ENCODE measurements around the gene PLB1.

Gene PLB1

GRCh38 chr2:28477645-28478044, 18.2 kb upstream of the PLB1 start:
- H3K36me3 Mint-ChIP-seq: no peaks in the 10 kb centered on the region
- DNase-seq (no peak), ATAC-seq (replicated peaks) (no peak)
- peaks cover 0 to 7% of the 10 kb centered on the region in 2 donors for H3K9me3 Mint-ChIP-seq
- H3K27ac Mint-ChIP-seq: no peak overlapping the region
- H3K27me3 Mint-ChIP-seq: peaks cover 3 to 5% of the 10 kb centered on the region in 2 donors
- no peak overlapping the region for H3K4me3 Mint-ChIP-seq
- no peaks in the 10 kb centered on the region for H3K4me1 Mint-ChIP-seq

- Mint-ChIP-seq H3K4me3 (no peak overlapping the region), H3K9me3 (peaks cover 0 to 3% of the 10 kb centered on the region in 2 donors), H3K4me1 (peaks cover 0 to 9% of the 10 kb centered on the region in 2 donors), H3K27ac (no peak overlapping the region), H3K36me3 (no peaks in the 10 kb centered on the region), H3K27me3 (peaks cover 0 to 3% of the 10 kb centered on the region in 2 donors)
- no peak for ATAC-seq (replicated peaks)
- DNase-seq: no peak
Observed at GRCh38 chr2:28480403-28481049, 15.3 kb upstream of the PLB1 start.

- no peak for DNase-seq
- Mint-ChIP-seq H3K9me3 (peaks cover 0 to 3% of the 10 kb centered on the region in 2 donors), H3K27ac (no peak overlapping the region), H3K27me3 (peaks cover 0 to 3% of the 10 kb centered on the region in 2 donors), H3K36me3 (no peaks in the 10 kb centered on the region), H3K4me3 (no peak overlapping the region), H3K4me1 (peaks cover 0 to 9% of the 10 kb centered on the region in 2 donors)
- ATAC-seq (replicated peaks): no peak
Observed at GRCh38 chr2:28481905-28482304, 14.0 kb upstream of the PLB1 start.

- Mint-ChIP-seq H3K27ac (no peak overlapping the region), H3K4me3 (no peak overlapping the region), H3K36me3 (no peaks in the 10 kb centered on the region), H3K4me1 (peaks cover 0 to 9% of the 10 kb centered on the region in 2 donors), H3K9me3 (peaks cover 0 to 3% of the 10 kb centered on the region in 2 donors), H3K27me3 (peaks cover 0 to 3% of the 10 kb centered on the region in 2 donors)
- no peak for ATAC-seq (replicated peaks)
- no peak for DNase-seq
Observed at GRCh38 chr2:28484835-28485234, 11.0 kb upstream of the PLB1 start.

- H3K27me3 Mint-ChIP-seq: no peaks in the 10 kb centered on the region
- H3K27ac Mint-ChIP-seq: no peak overlapping the region
- no peak for DNase-seq
- no peaks in the 10 kb centered on the region for H3K9me3 Mint-ChIP-seq
- ATAC-seq (replicated peaks): no peak
- no peak overlapping the region for H3K4me3 Mint-ChIP-seq
- H3K36me3 Mint-ChIP-seq: no peaks in the 10 kb centered on the region
- peaks cover 0 to 9% of the 10 kb centered on the region in 2 donors for H3K4me1 Mint-ChIP-seq
Observed at GRCh38 chr2:28486526-28486925, 9.3 kb upstream of the PLB1 start.

- peaks cover 0 to 9% of the 10 kb centered on the region in 2 donors for H3K4me1 Mint-ChIP-seq
Observed at GRCh38 chr2:28487258-28487657, 8.6 kb upstream of the PLB1 start.

GRCh38 chr2:28488083-28488830, 7.6 kb upstream of the PLB1 start:
- H3K4me3 Mint-ChIP-seq: no peak overlapping the region
- H3K4me1 Mint-ChIP-seq: peaks cover 0 to 9% of the 10 kb centered on the region in 2 donors
- no peak overlapping the region for H3K27ac Mint-ChIP-seq
- H3K27me3 Mint-ChIP-seq: no peaks in the 10 kb centered on the region
- no peaks in the 10 kb centered on the region for H3K9me3 Mint-ChIP-seq
- ATAC-seq (replicated peaks) (no peak), DNase-seq (no peak)
- H3K36me3 Mint-ChIP-seq: no peaks in the 10 kb centered on the region

More at GRCh38 chr2:28487258-28487657, 8.6 kb upstream of the PLB1 start:
- DNase-seq: no peak
- Mint-ChIP-seq H3K36me3 (no peaks in the 10 kb centered on the region), H3K27ac (no peak overlapping the region), H3K9me3 (no peaks in the 10 kb centered on the region), H3K4me3 (no peak overlapping the region), H3K27me3 (no peaks in the 10 kb centered on the region)
- no peak for ATAC-seq (replicated peaks)

GRCh38 chr2:28488858-28489575, 6.8 kb upstream of the PLB1 start:
- no peaks in the 10 kb centered on the region for H3K9me3 Mint-ChIP-seq
- ATAC-seq (replicated peaks): no peak
- H3K4me1 Mint-ChIP-seq: peaks cover 0 to 9% of the 10 kb centered on the region in 2 donors

GRCh38 chr2:28490558-28490957, 5.3 kb upstream of the PLB1 start:
- H3K9me3 Mint-ChIP-seq: no peaks in the 10 kb centered on the region
- H3K27me3 Mint-ChIP-seq: no peaks in the 10 kb centered on the region
- H3K27ac Mint-ChIP-seq: no peak overlapping the region
- no peaks in the 10 kb centered on the region for H3K4me1 Mint-ChIP-seq
- no peak for ATAC-seq (replicated peaks)
- no peaks in the 10 kb centered on the region for H3K36me3 Mint-ChIP-seq
- no peak overlapping the region for H3K4me3 Mint-ChIP-seq
- no peak for DNase-seq

More at GRCh38 chr2:28488858-28489575, 6.8 kb upstream of the PLB1 start:
- no peaks in the 10 kb centered on the region for H3K27me3 Mint-ChIP-seq
- H3K4me3 Mint-ChIP-seq: no peak overlapping the region
- H3K36me3 Mint-ChIP-seq: no peaks in the 10 kb centered on the region
- no peak overlapping the region for H3K27ac Mint-ChIP-seq
- no peak for DNase-seq

- no peak overlapping the region for H3K4me3 Mint-ChIP-seq
- no peaks in the 10 kb centered on the region for H3K4me1 Mint-ChIP-seq
- H3K9me3 Mint-ChIP-seq: no peaks in the 10 kb centered on the region
- ATAC-seq (replicated peaks) (no peak), DNase-seq (no peak)
- H3K27ac Mint-ChIP-seq: no peak overlapping the region
- no peaks in the 10 kb centered on the region for H3K36me3 Mint-ChIP-seq
- peaks cover 0 to 3% of the 10 kb centered on the region in 2 donors for H3K27me3 Mint-ChIP-seq
Observed at GRCh38 chr2:28492282-28492681, 3.6 kb upstream of the PLB1 start.

GRCh38 chr2:28493636-28494035, 2.2 kb upstream of the PLB1 start:
- Mint-ChIP-seq H3K27me3 (peaks cover 0 to 5% of the 10 kb centered on the region in 2 donors), H3K9me3 (no peaks in the 10 kb centered on the region), H3K36me3 (no peaks in the 10 kb centered on the region), H3K4me3 (no peak overlapping the region), H3K27ac (no peak overlapping the region), H3K4me1 (no peaks in the 10 kb centered on the region)
- no peak for ATAC-seq (replicated peaks)
- DNase-seq: no peak

- no peaks in the 10 kb centered on the region for H3K9me3 Mint-ChIP-seq
- ATAC-seq (replicated peaks) (no peak), DNase-seq (no peak)
- H3K4me3 Mint-ChIP-seq: no peak overlapping the region
- peaks cover 0 to 11% of the 10 kb centered on the region in 2 donors for H3K27me3 Mint-ChIP-seq
- no peaks in the 10 kb centered on the region for H3K4me1 Mint-ChIP-seq
- no peak overlapping the region for H3K27ac Mint-ChIP-seq
- H3K36me3 Mint-ChIP-seq: no peaks in the 10 kb centered on the region
Observed at GRCh38 chr2:28496781-28497180, 921 bp downstream of the PLB1 start.

- Mint-ChIP-seq H3K36me3 (no peaks in the 10 kb centered on the region), H3K27me3 (peaks cover 0 to 11% of the 10 kb centered on the region in 2 donors), H3K4me3 (no peak overlapping the region), H3K27ac (no peak overlapping the region), H3K4me1 (no peaks in the 10 kb centered on the region), H3K9me3 (no peaks in the 10 kb centered on the region)
- ATAC-seq (replicated peaks) (no peak), DNase-seq (no peak)
Observed at GRCh38 chr2:28497206-28497605, 1.3 kb downstream of the PLB1 start.

- no peaks in the 10 kb centered on the region for H3K36me3 Mint-ChIP-seq
- no peak for DNase-seq
- H3K9me3 Mint-ChIP-seq: no peaks in the 10 kb centered on the region
- ATAC-seq (replicated peaks): no peak
- H3K27ac Mint-ChIP-seq: no peak overlapping the region
- no peak overlapping the region for H3K4me3 Mint-ChIP-seq
- H3K27me3 Mint-ChIP-seq: peaks cover 0 to 11% of the 10 kb centered on the region in 2 donors
- no peaks in the 10 kb centered on the region for H3K4me1 Mint-ChIP-seq
Observed at GRCh38 chr2:28499282-28499681, 3.4 kb downstream of the PLB1 start.

All from stimulated activated naive B cell treated with anti-CD40 and anti-IgM and Interleukin-4, amounts not matched to agents 10 μg/mL and 1 μg/mL and 100 μg/mL, for 72 hours (primary cell).